GM21619 (cell line): ENCODE results near the gene ARHGEF4.

Source experiments
- ATAC-seq: cut with Tn5 transposase; IDR thresholded peaks from one replicate; pipeline ENCODE4 v1.9.1; 2021; ENCODE audit not compliant: unreplicated experiment

Gene ARHGEF4

DNA sequence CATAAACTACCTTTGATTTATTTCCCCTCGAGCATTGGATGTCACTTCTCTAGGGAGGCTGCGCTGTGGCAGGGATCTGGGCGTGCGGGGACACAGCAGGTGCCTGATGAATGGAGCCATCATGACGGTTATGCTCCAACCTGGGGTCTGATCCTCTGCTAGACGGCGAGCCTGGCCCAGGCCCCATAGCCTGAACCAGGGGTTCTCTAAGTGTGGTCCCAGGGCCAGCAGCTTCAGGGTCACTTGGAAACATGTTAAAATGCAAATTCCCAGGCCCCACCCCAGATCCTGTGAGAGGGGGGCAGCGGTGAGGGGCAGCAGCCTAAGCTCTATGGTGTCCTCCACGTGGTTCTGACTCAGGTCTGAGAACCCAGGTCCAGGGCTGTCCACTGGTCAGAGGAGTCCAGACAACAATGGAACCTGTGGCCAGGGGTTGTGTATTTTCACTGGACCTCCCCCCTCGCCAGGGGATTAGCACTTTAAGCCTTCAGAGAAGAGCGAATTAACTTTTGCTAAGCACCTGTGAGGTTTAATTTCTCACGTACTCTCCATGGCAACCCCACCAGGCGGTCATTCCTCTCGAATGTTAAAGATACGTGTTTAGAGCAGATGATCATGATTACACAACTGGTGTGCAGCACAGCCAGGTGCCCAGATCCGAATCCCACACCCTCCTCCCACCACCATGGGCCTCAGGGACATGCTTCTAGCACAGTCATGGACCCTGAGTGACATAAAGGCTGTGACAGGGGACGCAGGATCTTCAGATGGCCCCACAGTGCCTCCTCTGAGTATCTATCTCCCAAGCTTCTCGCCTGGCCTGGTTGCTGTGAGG, 1.6 kb upstream of the ARHGEF4 start:
- no peak for ATAC-seq

DNA sequence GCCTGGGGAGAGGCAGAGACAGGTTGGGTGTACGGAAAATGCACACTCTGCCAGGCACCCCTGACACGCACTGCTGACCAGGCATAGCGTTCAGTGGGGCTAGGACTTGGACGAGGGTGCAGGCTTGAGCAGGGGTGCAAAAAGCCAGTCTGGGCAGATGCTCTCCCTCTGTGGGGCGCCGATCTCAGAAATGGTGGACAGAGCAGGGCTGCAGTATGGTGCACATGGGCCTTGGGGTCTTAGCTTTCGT, 1.0 kb upstream of the ARHGEF4 start:
- no peak for ATAC-seq

DNA sequence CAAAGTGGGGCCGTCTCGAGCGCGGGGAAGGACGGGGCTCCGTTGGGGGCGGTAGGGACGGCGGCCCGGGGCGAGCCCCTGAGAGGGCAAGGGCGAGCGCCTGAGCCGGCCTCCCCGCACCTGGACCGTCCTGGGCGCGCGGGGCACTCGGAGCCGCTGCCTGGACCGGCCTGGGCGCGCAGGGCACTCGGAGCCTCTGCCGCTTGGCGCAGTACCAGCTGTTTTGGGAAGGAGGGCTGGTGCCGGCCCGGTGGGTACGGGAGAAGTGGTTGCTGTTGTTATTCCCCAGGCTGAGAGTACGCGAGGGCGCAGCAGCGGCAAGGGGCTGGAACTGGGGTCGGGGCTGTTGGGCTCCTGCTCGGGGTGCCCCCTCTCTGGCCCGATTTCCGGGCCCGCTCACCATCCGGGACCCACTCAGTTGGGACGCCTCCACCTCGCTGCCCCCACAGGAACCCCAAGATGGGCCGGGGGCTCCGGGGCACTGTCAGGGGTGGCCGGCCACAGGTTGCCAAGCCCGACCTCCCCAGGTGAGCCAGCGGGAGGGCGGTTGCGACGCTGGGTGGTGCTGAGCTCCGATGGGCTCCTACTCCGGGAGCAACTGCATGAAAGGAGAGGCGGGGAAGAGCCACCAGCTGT, 579 bp downstream of the ARHGEF4 start:
- ATAC-seq, result no peak

GRCh38 chr2:130837811-130838565, 1.3 kb downstream of the ARHGEF4 start:
- ATAC-seq, result no peak

DNA sequence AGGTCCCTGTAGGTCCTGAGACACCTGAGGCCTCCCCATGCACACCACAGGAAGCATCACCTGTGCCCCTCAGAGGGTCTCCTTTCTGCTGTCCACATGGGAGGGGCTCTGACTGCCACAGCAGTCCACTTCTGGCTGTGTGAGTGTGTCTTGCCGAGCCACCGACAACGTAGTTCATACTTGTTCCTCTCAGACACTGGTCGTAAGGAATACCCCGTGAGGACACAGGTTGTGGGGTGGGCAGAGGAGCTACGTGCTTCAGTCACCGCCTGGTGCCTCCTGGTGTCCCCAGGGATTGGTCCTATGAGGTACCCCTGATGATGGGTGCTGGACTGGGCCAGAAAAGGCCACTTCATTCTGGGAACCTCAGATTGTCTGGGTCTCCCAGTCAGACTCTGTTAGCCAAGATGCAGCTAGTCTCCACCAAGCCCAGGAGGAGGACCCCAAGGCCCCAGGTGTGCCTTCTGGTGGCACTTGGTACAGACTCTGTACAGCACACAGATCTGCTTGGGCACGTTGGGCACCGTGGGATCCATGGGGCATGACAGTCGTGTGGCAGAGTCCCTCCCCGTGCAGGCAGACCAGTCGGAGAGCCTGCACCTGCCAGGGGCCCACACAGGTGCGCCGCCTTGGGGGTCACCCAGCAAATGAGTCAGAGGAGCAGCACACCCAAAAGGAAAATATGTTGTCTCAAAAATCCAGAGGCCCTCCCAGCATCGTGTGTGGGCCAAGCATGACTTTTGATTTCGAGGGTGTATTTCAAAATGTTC, 2.5 kb downstream of the ARHGEF4 start:
- ATAC-seq, result no peak

GRCh38 chr2:130840506-130840905, 3.8 kb downstream of the ARHGEF4 start:
- ATAC-seq, result no peak

GRCh38 chr2:130841741-130842365, 5.1 kb downstream of the ARHGEF4 start:
- no peak for ATAC-seq

DNA sequence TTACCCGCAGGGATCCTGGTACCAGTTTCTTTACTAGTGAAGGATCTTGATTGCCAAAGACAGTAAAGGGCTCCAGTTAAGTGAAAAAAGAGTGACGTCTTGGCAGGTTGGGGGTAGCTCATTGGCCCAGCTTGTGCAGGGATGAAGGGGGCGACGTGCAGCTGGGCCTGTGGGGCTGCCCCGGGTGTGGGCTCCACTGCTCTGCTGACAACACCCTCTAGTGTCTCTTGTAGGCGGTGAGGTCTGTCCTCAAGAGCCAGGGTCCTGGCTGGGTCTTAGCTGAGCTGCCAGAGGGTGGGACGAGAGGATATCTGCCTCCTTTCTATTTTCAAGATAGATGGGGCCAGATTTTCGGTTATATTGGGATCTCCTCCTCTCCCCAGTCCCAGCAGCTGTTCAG, 6.1 kb downstream of the ARHGEF4 start:
- no peak for ATAC-seq

GRCh38 chr2:130843321-130843985, 6.7 kb downstream of the ARHGEF4 start:
- ATAC-seq, result no peak

DNA sequence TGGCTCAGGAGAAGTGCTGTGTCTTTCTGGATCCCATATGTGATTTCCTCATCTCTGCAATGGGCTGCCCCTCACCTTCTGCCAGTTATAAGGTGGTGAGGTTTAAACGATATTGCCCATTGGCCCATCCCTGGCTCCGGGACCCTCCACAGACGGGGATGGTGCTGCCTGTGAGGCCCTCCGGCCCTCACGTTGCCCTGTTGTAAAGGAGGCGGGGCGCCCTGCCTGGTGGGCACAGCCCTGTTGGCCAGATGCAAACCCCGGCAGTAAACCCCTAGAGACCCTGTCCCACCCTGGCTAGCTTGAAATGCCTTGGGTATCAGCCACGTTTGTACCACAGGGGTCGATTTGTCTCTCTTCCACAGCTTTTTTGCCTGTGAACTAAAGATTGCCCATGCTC, 7.4 kb downstream of the ARHGEF4 start:
- no peak for ATAC-seq

GRCh38 chr2:130845505-130846085, 8.9 kb downstream of the ARHGEF4 start:
- no peak for ATAC-seq

DNA sequence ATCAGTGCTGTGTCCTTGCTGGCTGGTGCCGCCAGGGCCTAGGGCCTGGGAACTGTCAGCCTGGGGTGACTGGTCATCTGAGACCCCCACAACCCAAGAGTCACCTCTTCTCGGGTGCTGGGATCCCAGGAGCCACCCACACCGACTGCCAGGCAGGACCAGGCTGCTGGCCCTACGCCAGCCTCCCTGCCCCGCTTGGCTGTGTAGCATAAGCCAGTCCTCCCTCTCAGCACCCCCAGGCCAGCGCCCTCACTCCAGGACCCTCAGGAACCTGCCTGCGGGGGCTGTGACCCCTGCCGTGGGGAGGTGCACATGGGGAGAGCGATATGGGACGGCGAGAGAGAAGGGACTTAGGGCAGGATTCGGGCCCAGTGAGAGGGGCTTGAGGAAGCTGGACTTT, 9.5 kb downstream of the ARHGEF4 start:
- ATAC-seq, result no peak

- no peak for ATAC-seq
Observed at GRCh38 chr2:130846686-130847375, 10.1 kb downstream of the ARHGEF4 start.

GRCh38 chr2:130847776-130848525, 11.2 kb downstream of the ARHGEF4 start:
- no peak for ATAC-seq

DNA sequence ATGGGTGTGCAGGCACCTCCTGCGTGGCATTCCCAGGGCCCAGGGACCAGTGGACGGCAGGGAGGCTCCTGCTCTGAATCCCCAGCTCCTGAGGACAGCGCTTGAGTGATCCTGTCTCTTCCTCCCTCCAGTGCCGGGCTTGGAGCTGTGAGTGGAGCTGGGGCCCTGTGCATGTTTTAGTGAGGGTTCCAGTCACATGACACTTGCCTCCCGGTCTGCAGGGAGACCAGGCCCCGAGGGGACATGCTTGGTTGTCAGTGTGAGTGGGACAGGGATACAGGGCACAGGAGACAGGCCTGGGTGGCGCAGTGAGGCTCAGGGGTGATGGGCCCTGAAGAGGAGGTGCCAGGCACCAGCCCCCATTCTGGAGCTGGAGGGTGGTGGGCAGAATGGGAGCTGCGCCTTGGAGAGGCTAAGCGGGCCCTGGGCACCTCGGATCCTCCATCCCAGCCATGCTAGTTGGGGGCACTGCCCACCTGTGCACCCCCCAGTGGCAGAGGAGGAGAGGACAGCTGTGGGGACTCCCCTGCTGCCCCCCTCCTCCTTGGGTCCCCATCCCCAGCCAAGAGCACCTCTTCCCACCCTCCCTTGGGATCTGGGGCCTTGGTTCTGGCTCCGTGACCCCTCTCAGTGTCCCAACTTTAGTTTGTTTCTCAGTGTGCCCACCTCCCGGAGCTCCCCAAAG, 12.0 kb downstream of the ARHGEF4 start:
- no peak for ATAC-seq

DNA sequence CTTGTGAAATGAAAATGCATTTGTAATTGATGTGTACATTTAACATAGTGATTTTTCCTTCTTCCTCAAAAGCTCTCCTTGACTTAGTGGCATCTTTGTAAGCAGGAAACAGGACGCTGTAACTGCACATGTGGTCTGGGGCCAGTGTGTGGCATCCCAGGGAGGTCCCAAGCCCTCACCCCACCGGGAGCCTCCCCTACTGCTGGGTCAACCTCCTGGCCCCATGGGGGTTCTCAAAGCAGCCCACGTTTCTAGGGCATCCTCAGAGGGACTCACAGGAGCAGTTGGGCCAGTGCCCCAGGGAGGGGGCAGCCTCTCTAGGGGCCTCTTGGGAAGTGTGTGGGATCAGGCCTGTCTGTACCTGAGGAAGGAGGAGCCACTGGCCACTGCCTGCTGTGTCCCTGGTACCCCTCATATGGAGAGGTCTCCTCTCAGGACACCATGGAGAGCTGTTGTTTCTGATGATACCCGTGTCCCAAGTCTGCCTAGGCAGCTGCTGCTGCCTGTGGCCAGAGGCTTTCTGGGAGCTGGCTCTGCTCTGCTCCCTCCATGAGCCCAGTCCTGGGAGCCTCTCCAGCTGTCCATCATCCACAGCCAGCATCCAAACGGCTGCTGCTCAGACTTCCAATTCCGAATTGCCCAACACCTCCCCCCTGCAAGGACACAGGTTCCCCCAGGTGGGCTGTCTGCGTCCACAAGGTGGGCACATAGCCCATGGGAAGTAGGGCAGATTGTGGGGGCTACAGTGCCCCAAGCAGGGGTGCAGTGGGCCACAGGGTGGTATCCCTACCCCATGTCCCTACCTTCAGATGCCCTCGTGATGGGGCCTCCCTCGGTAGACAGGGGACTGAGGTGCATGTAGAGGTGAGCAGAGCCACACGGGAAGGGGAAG, 13.4 kb downstream of the ARHGEF4 start:
- ATAC-seq, result no peak
